ENCODE data around the gene LRP1B.

LRP1B gene

DNA sequence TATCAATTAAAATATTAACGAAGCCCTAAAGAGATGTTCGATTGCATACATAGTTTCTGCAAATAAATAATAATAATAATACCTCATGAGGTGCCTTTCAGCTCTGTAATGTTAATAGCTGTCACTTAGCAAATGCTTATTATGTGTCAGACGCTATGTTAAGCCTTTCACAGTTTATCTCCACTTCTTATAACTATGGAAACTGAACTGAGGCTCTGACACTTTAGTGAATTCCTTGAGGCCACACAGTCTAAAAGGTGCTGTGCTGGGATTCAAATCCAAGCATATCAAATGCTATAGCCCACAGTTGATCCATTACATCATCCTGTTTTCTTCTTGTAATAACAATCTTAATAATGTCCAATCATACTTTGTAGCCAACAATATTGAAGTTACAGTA is 1779.1 kb downstream of the LRP1B start:
- Histone ChIP-seq H3K4me1 (ENCODE audit: insufficient read depth, low read length, poor library complexity, severe bottlenecking) (no peaks in the 10 kb centered on the region), H3K9me2 (replicated peaks; ENCODE audit: low read depth, low read length) (no peaks in the 10 kb centered on the region), H3K4me3 (ENCODE audit: low read length, poor library complexity, severe bottlenecking) (no peak overlapping the region), H4K20me1 (ENCODE audit: insufficient read depth, low read length, poor library complexity, severe bottlenecking) (no peaks in the 10 kb centered on the region), H3K4me2 (ENCODE audit: low read depth, low read length, poor library complexity, severe bottlenecking) (no peak overlapping the region), H3K36me3 (ENCODE audit: insufficient read depth, low read length) (no peaks in the 10 kb centered on the region), H3F3A (ENCODE audit: low read depth) (no peaks in the 10 kb centered on the region), H3K79me2 (ENCODE audit: insufficient read depth, low read length) (no peaks in the 10 kb centered on the region), H3K9me3 (ENCODE audit: insufficient read depth, low read depth, low read length) (no peaks in the 10 kb centered on the region), H3K27me3 (ENCODE audit: insufficient read depth, low read length, poor library complexity, severe bottlenecking) (no peaks in the 10 kb centered on the region), H3K9ac (ENCODE audit: low read depth, low read length, poor library complexity, severe bottlenecking) (no peak overlapping the region), H2AFZ (ENCODE audit: low read length) (no peak overlapping the region)
- no peak for TF ChIP-seq EZH2phosphoT487 (IDR thresholded peaks at IDR 0.05; ENCODE audit: borderline replicate concordance)
- TF ChIP-seq CTCF (conservative IDR thresholded peaks at IDR 0.05; ENCODE audit: low read length), result no peak

DNA sequence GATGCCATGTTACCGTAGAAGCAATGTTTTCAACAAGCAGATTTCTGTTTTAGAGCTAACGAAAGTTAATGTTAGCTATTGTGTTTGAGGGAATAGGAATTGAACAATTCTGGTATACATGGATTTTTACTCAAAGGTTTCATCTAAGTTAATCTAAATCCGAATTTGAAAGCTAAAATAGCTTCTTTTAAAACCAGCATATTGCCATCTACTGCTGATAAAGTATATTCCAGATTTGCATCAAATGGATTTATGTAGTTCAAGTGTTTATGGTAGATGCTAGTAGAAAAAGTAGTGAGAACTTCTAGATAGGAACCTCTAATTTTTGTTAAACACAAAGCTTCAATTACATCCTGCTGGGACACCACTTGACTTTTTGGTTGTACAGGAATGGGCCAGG is 1781.1 kb downstream of the LRP1B start:
- no peak for TF ChIP-seq CTCF (conservative IDR thresholded peaks at IDR 0.05; ENCODE audit: low read length)
- TF ChIP-seq EZH2phosphoT487 (IDR thresholded peaks at IDR 0.05; ENCODE audit: borderline replicate concordance), result no peak

DNA sequence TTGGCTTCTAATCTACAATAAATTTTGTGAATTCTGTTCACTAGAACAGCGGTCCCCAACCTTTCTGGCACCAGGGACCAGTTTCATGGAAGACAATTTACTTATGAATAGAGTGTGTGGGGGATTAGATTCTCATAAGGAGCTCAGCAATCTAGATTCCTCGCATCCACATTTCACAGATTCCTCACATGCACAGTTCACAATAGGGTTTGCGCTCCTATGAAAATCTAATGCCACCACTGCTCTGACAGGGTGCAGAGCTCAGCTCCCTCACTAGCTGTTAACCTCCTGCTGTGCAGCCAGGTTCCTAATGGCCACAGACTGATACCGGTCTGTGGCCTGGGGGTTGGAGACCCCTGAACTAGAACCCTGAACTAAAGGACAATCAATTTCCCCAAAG is 1782.0 kb downstream of the LRP1B start:
- Histone ChIP-seq H3K9ac (ENCODE audit: low read depth, low read length, poor library complexity, severe bottlenecking) (no peak overlapping the region), H3K9me2 (replicated peaks; ENCODE audit: low read depth, low read length) (no peaks in the 10 kb centered on the region), H3K4me3 (ENCODE audit: low read length, poor library complexity, severe bottlenecking) (no peak overlapping the region), H3K4me1 (ENCODE audit: insufficient read depth, low read length, poor library complexity, severe bottlenecking) (no peaks in the 10 kb centered on the region), H4K20me1 (ENCODE audit: insufficient read depth, low read length, poor library complexity, severe bottlenecking) (no peaks in the 10 kb centered on the region), H3F3A (ENCODE audit: low read depth) (no peaks in the 10 kb centered on the region), H3K4me2 (ENCODE audit: low read depth, low read length, poor library complexity, severe bottlenecking) (no peak overlapping the region), H2AFZ (ENCODE audit: low read length) (no peak overlapping the region), H3K79me2 (ENCODE audit: insufficient read depth, low read length) (no peaks in the 10 kb centered on the region), H3K36me3 (ENCODE audit: insufficient read depth, low read length) (no peaks in the 10 kb centered on the region), H3K27me3 (ENCODE audit: insufficient read depth, low read length, poor library complexity, severe bottlenecking) (no peaks in the 10 kb centered on the region), H3K9me3 (ENCODE audit: insufficient read depth, low read depth, low read length) (no peaks in the 10 kb centered on the region)
- TF ChIP-seq EZH2phosphoT487 (IDR thresholded peaks at IDR 0.05; ENCODE audit: borderline replicate concordance), result no peak
- no peak for TF ChIP-seq CTCF (conservative IDR thresholded peaks at IDR 0.05; ENCODE audit: low read length)

More for the DNA sequence above, 1781.1 kb downstream of the LRP1B start:
- H3K4me2 ChIP-seq (ENCODE audit: low read depth, low read length, poor library complexity, severe bottlenecking), result no peak overlapping the region
- no peaks in the 10 kb centered on the region for H3K36me3 ChIP-seq (ENCODE audit: insufficient read depth, low read length)
- H3K9me3 ChIP-seq (ENCODE audit: insufficient read depth, low read depth, low read length), result no peaks in the 10 kb centered on the region
- H3K79me2 ChIP-seq (ENCODE audit: insufficient read depth, low read length), result no peaks in the 10 kb centered on the region
- H2AFZ ChIP-seq (ENCODE audit: low read length), result no peak overlapping the region
- H4K20me1 ChIP-seq (ENCODE audit: insufficient read depth, low read length, poor library complexity, severe bottlenecking), result no peaks in the 10 kb centered on the region
- no peaks in the 10 kb centered on the region for H3K4me1 ChIP-seq (ENCODE audit: insufficient read depth, low read length, poor library complexity, severe bottlenecking)
- H3F3A ChIP-seq (ENCODE audit: low read depth), result no peaks in the 10 kb centered on the region
- H3K4me3 ChIP-seq (ENCODE audit: low read length, poor library complexity, severe bottlenecking), result no peak overlapping the region
- H3K9ac ChIP-seq (ENCODE audit: low read depth, low read length, poor library complexity, severe bottlenecking), result no peak overlapping the region
- no peaks in the 10 kb centered on the region for H3K27me3 ChIP-seq (ENCODE audit: insufficient read depth, low read length, poor library complexity, severe bottlenecking)
- no peaks in the 10 kb centered on the region for H3K9me2 ChIP-seq (replicated peaks; ENCODE audit: low read depth, low read length)
